GM12873 (cell line): ENCODE data around the gene GJA3.

Experiments used
- TF ChIP-seq, protein P1 (sequence below): IDR thresholded peaks from 2 replicates; pipeline ENCODE4 v1.5.1; 2012; ENCODE audit warnings: low read depth, mild to moderate bottlenecking, moderate library complexity, low read length, control low read depth; ENCODE audit not compliant: insufficient read depth; ENCODE audit errors: missing control alignments

GJA3 gene

GRCh38 chr13:20106742-20107141 lies 54.1 kb downstream of the GJA3 start:
- TF ChIP-seq, protein P1, sequence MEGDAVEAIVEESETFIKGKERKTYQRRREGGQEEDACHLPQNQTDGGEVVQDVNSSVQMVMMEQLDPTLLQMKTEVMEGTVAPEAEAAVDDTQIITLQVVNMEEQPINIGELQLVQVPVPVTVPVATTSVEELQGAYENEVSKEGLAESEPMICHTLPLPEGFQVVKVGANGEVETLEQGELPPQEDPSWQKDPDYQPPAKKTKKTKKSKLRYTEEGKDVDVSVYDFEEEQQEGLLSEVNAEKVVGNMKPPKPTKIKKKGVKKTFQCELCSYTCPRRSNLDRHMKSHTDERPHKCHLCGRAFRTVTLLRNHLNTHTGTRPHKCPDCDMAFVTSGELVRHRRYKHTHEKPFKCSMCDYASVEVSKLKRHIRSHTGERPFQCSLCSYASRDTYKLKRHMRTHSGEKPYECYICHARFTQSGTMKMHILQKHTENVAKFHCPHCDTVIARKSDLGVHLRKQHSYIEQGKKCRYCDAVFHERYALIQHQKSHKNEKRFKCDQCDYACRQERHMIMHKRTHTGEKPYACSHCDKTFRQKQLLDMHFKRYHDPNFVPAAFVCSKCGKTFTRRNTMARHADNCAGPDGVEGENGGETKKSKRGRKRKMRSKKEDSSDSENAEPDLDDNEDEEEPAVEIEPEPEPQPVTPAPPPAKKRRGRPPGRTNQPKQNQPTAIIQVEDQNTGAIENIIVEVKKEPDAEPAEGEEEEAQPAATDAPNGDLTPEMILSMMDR, result no peak

- TF ChIP-seq, protein P1, result no peak
Observed at GRCh38 chr13:20105161-20105689, 55.6 kb downstream of the GJA3 start.

DNA sequence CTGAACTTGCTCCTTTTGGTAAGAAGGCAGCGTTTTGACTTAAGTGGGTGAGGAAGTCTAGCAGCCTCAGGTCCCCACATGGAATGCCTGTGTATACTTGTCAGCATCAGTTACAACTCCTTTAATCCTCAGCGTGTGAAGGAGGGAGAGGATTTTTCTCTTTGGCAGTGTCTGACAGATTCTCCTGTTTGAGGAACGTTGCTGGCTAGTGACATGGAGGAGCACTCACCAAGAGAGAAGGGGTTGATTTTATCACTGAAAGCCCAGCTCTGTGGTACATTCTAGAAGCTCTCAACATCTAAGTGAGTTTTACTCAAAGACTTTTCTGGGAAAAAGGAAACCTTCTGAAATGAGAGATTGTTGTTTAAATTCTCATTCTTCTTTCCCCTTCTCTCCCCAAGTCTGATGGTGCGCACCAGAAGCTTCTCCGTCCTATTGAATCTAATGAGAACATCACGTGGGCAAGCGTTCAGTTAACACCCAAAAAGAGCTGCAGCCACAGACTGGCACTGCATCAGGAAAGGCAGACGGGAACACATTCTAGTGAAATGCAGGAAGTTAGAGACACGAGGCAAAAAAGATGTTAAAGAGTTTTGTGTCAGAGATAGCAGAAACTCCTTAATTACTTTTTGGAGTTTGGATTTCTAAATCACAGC lies 58.2 kb downstream of the GJA3 start:
- TF ChIP-seq, protein P1, result no peak

- TF ChIP-seq, protein P1, result no peak
Observed at GRCh38 chr13:20101467-20102316, 59.2 kb downstream of the GJA3 start.

- TF ChIP-seq, protein P1, result no peak
Observed at GRCh38 chr13:20099319-20099718, 61.5 kb downstream of the GJA3 start.

- TF ChIP-seq, protein P1, result no peak
Observed at GRCh38 chr13:20093951-20094350, 66.9 kb downstream of the GJA3 start.

- TF ChIP-seq, protein P1, result no peak
Observed at GRCh38 chr13:20090349-20090748, 70.5 kb downstream of the GJA3 start.
